ENCODE measurements around the gene PDE4D. TPM values are rescaled to one million over a fixed set of nuclear protein-coding genes. Genes with fewer than 3 reads are reported as not detected.

Gene PDE4D
- total RNA-seq, 1 experiment from 2014 or later, result 3.3 TPM

DNA sequence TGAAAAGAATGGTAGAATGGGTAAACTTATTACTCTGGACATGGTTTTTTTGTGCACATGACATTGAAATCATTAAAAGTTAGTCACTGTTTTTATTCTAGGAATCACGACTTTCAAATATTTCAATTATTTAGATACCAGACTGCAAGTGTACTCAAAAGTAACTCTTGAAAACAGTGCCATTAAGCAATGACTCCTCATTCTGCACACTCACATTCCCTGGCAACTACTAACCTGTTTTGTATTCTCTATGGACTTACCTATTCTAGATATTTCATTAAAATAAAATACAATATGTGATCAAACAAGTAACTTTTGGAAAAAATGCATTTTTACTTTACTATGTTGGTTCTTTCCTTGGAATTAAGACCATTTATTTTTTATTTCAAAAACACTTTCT is 607.0 kb downstream of the PDE4D start (continued):
- TF ChIP-seq ZNF219 (CRISPR knock-in tag; IDR thresholded peaks at IDR 0.05; ENCODE audit: borderline replicate concordance) (no peak), MXD4 (CRISPR knock-in tag; IDR thresholded peaks at IDR 0.05; ENCODE audit: borderline replicate concordance) (no peak), ZBTB21 (CRISPR knock-in tag; IDR thresholded peaks at IDR 0.05; ENCODE audit: borderline replicate concordance) (no peak)
- TF ChIP-seq, protein P1, sequence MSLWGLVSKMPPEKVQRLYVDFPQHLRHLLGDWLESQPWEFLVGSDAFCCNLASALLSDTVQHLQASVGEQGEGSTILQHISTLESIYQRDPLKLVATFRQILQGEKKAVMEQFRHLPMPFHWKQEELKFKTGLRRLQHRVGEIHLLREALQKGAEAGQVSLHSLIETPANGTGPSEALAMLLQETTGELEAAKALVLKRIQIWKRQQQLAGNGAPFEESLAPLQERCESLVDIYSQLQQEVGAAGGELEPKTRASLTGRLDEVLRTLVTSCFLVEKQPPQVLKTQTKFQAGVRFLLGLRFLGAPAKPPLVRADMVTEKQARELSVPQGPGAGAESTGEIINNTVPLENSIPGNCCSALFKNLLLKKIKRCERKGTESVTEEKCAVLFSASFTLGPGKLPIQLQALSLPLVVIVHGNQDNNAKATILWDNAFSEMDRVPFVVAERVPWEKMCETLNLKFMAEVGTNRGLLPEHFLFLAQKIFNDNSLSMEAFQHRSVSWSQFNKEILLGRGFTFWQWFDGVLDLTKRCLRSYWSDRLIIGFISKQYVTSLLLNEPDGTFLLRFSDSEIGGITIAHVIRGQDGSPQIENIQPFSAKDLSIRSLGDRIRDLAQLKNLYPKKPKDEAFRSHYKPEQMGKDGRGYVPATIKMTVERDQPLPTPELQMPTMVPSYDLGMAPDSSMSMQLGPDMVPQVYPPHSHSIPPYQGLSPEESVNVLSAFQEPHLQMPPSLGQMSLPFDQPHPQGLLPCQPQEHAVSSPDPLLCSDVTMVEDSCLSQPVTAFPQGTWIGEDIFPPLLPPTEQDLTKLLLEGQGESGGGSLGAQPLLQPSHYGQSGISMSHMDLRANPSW (CRISPR knock-in tag; conservative IDR thresholded peaks at IDR 0.05; ENCODE audit: low read depth), result no peak

DNA sequence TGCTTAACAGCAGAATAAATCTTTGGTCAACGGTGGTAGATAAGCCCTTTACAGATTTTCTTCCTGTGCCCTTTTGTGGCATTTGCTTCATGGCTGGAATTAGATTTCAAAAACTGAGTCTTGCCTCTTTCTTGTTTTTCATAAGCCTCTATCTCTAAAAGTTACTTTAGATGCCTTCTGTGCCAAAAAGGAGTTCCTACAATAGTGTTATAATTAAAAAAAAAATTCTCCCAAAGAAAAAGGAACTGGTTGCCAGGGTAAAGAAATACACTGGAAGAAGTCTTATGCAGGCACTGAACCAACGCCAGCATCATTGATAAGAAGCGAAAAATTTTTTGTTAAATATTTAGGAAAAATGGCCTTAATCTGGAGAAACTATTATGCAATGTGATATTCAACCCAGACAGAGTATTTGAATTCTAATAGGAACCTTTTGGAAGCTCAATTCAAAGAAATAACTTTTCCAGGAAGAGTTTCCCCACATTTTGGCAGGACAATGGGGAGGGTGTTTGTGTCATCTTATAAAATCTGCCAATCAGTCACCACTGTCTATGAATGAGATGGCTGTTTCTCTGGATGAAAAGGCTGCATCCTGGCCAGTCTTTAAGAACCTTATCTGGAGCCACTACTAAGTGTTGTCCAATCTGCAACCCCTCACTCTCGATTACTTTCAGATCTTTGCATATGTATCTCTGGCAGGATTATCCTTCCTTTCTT is 608.1 kb downstream of the PDE4D start:
- ChIA-PET CTCF (no interaction called here), POLR2A (no interaction called here)
- Mint-ChIP-seq H3K9me3 (no peaks in the 10 kb centered on the region), H3K4me3 (no peak overlapping the region), H3K36me3 (no peaks in the 10 kb centered on the region), H3K27me3 (ENCODE audit: low read depth) (peaks cover 20% of the 10 kb centered on the region), H3K27ac (no peak overlapping the region), H3K4me1 (no peaks in the 10 kb centered on the region)
- ATAC-seq (no peak), DNase-seq (ENCODE audit: low spot score) (no peak)
- TF ChIP-seq ZNF423 (CRISPR knock-in tag; IDR thresholded peaks at IDR 0.05) (no peak), ZBTB21 (CRISPR knock-in tag; IDR thresholded peaks at IDR 0.05; ENCODE audit: borderline replicate concordance) (no peak), SP1 (CRISPR knock-in tag; conservative IDR thresholded peaks at IDR 0.05) (no peak), SOX15 (CRISPR knock-in tag; IDR thresholded peaks at IDR 0.05) (no peak)
- TF ChIP-seq, protein P2, sequence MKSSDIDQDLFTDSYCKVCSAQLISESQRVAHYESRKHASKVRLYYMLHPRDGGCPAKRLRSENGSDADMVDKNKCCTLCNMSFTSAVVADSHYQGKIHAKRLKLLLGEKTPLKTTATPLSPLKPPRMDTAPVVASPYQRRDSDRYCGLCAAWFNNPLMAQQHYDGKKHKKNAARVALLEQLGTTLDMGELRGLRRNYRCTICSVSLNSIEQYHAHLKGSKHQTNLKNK (CRISPR knock-in tag; IDR thresholded peaks at IDR 0.05), result no peak

DNA sequence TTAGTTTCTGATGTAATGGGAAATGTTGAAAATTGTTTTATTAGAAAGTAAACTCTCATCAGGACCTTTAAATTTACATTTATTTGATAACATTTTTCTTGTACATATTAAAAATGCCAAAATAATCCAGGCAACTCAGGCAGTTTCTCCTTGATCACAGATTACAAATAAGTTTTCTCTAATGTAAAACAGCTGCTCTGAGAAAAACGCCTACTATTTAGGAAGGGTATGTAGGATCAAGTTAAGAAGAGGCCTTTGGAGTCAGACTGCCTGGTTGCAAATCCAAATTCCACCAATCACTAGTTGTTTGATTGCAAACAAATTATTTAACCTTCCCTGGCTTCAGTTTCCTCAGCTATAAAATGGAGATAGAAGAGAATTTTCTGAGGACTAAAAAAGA is 610.8 kb downstream of the PDE4D start:
- H3K4me3 Mint-ChIP-seq, result no peak overlapping the region
- H3K36me3 Mint-ChIP-seq, result no peaks in the 10 kb centered on the region
- H3K27ac Mint-ChIP-seq, result no peak overlapping the region
- H3K4me1 Mint-ChIP-seq, result peaks cover under 1% of the 10 kb centered on the region; the same call in 1 of the 2 replicates
- H3K27me3 Mint-ChIP-seq (ENCODE audit: low read depth), result peaks cover 13% of the 10 kb centered on the region
- no peak for DNase-seq (ENCODE audit: low spot score)
- POLR2A ChIA-PET, result no interaction called here
- ATAC-seq, result no peak
- CTCF ChIA-PET, result interaction anchor here (0.5 kb wide), 1 partner anchor 28 kb away, joined by 7 read pairs; no protein-coding TSS in a partner anchor
- H3K9me3 Mint-ChIP-seq, result no peaks in the 10 kb centered on the region
- TF ChIP-seq, protein P3, sequence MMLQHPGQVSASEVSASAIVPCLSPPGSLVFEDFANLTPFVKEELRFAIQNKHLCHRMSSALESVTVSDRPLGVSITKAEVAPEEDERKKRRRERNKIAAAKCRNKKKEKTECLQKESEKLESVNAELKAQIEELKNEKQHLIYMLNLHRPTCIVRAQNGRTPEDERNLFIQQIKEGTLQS (CRISPR knock-in tag; conservative IDR thresholded peaks at IDR 0.05), result no peak
- TF ChIP-seq, protein P4, sequence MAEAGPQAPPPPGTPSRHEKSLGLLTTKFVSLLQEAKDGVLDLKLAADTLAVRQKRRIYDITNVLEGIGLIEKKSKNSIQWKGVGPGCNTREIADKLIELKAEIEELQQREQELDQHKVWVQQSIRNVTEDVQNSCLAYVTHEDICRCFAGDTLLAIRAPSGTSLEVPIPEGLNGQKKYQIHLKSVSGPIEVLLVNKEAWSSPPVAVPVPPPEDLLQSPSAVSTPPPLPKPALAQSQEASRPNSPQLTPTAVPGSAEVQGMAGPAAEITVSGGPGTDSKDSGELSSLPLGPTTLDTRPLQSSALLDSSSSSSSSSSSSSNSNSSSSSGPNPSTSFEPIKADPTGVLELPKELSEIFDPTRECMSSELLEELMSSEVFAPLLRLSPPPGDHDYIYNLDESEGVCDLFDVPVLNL (CRISPR knock-in tag; IDR thresholded peaks at IDR 0.05; ENCODE audit: borderline replicate concordance, low read depth), result no peak
- no peak for TF ChIP-seq RORB (CRISPR knock-in tag; IDR thresholded peaks at IDR 0.05)
- no peak for TF ChIP-seq ESRRA (CRISPR knock-in tag; IDR thresholded peaks at IDR 0.05; ENCODE audit: borderline replicate concordance)
- TF ChIP-seq, protein P5, sequence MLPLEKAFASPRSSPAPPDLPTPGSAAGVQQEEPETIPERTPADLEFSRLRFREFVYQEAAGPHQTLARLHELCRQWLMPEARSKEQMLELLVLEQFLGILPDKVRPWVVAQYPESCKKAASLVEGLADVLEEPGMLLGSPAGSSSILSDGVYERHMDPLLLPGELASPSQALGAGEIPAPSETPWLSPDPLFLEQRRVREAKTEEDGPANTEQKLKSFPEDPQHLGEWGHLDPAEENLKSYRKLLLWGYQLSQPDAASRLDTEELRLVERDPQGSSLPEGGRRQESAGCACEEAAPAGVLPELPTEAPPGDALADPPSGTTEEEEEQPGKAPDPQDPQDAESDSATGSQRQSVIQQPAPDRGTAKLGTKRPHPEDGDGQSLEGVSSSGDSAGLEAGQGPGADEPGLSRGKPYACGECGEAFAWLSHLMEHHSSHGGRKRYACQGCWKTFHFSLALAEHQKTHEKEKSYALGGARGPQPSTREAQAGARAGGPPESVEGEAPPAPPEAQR (CRISPR knock-in tag; IDR thresholded peaks at IDR 0.05), result no peak
- TF ChIP-seq NR2C2 (CRISPR knock-in tag; IDR thresholded peaks at IDR 0.05), result no peak
- no peak for TF ChIP-seq FOXP1 (CRISPR knock-in tag; IDR thresholded peaks at IDR 0.05; ENCODE audit: borderline replicate concordance)
- TF ChIP-seq SMAD3 (CRISPR knock-in tag; IDR thresholded peaks at IDR 0.05; ENCODE audit: borderline replicate concordance), result no peak
- TF ChIP-seq ATF1 (CRISPR knock-in tag; IDR thresholded peaks at IDR 0.05), result no peak
- TF ChIP-seq, protein P6, sequence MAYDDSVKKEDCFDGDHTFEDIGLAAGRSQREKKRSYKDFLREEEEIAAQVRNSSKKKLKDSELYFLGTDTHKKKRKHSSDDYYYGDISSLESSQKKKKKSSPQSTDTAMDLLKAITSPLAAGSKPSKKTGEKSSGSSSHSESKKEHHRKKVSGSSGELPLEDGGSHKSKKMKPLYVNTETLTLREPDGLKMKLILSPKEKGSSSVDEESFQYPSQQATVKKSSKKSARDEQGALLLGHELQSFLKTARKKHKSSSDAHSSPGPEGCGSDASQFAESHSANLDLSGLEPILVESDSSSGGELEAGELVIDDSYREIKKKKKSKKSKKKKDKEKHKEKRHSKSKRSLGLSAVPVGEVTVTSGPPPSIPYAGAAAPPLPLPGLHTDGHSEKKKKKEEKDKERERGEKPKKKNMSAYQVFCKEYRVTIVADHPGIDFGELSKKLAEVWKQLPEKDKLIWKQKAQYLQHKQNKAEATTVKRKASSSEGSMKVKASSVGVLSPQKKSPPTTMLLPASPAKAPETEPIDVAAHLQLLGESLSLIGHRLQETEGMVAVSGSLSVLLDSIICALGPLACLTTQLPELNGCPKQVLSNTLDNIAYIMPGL (CRISPR knock-in tag; IDR thresholded peaks at IDR 0.05), result no peak
- no peak for TF ChIP-seq ZNF423 (CRISPR knock-in tag; IDR thresholded peaks at IDR 0.05)
- TF ChIP-seq TEAD1 (CRISPR knock-in tag; IDR thresholded peaks at IDR 0.05), result no peak
- TF ChIP-seq, protein P7, sequence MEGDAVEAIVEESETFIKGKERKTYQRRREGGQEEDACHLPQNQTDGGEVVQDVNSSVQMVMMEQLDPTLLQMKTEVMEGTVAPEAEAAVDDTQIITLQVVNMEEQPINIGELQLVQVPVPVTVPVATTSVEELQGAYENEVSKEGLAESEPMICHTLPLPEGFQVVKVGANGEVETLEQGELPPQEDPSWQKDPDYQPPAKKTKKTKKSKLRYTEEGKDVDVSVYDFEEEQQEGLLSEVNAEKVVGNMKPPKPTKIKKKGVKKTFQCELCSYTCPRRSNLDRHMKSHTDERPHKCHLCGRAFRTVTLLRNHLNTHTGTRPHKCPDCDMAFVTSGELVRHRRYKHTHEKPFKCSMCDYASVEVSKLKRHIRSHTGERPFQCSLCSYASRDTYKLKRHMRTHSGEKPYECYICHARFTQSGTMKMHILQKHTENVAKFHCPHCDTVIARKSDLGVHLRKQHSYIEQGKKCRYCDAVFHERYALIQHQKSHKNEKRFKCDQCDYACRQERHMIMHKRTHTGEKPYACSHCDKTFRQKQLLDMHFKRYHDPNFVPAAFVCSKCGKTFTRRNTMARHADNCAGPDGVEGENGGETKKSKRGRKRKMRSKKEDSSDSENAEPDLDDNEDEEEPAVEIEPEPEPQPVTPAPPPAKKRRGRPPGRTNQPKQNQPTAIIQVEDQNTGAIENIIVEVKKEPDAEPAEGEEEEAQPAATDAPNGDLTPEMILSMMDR (IDR thresholded peaks at IDR 0.05), result no peak
- TF ChIP-seq ZNF121 (CRISPR knock-in tag; IDR thresholded peaks at IDR 0.05), result no peak
- TF ChIP-seq CBFB (CRISPR knock-in tag; IDR thresholded peaks at IDR 0.05; ENCODE audit: low read depth), result no peak
- no peak for TF ChIP-seq CREM (CRISPR knock-in tag; IDR thresholded peaks at IDR 0.05)
